A673 (cell line): ENCODE measurements around the gene PTGS1. TPM values are rescaled to one million over a fixed set of nuclear protein-coding genes. Genes with fewer than 3 reads are reported as not detected.

Source experiments
- BruUV-seq: library from RNA; stranded (reverse); fragments of 400-500 nt; replicated peaks from 2 replicates; lab custom pipeline; 2021; lab: Mats Ljungman, UMichigan
- CTCF ChIA-PET: fragments of 300-600 bp; sonication (Branson Sonifier 250); formaldehyde crosslinking; loops from one replicate; lab custom pipeline; 2022; ENCODE audit warnings: antibody characterized with exemption; lab: Charles Lee
- POLR2A ChIA-PET: fragments of 300-600 bp; sonication (Branson Sonifier 250); formaldehyde crosslinking; loops from one replicate; lab custom pipeline; 2022; ENCODE audit warnings: antibody characterized with exemption; ENCODE audit not compliant: low non-redundant PET; lab: Charles Lee
- DNase-seq: peaks from one replicate; pipeline ENCODE4 v3.0.0-alpha.2; 2015; ENCODE audit warnings: low spot score
- H3K27ac ChIP-seq: fragments of 200-600 bp; sonication (generic); 2 replicates; pipeline ENCODE4 v1.5.1; 2016; ENCODE audit warnings: mixed run types, low read depth, mild to moderate bottlenecking, mixed read lengths, antibody characterized with exemption, low read length; ENCODE audit not compliant: poor library complexity, severe bottlenecking
- H3K27me3 ChIP-seq: fragments of 200-600 bp; sonication (generic); replicated peaks from 2 replicates; pipeline ENCODE4 v1.6.1; 2017; ENCODE audit warnings: mixed run types, low read depth, mild to moderate bottlenecking, mixed read lengths, antibody characterized with exemption, low read length; ENCODE audit not compliant: insufficient read depth, poor library complexity
- H3K36me3 ChIP-seq: fragments of 200-600 bp; sonication (generic); 2 replicates; pipeline ENCODE4 v1.6.1; 2016; ENCODE audit warnings: mixed run types, mild to moderate bottlenecking, mixed read lengths, antibody characterized with exemption, low read length; ENCODE audit not compliant: insufficient read depth, poor library complexity, severe bottlenecking
- H3K4me1 ChIP-seq: fragments of 200-600 bp; sonication (generic); 2 replicates; pipeline ENCODE4 v1.6.1; 2017; ENCODE audit warnings: mixed run types, mild to moderate bottlenecking, mixed read lengths, antibody characterized with exemption, low read length; ENCODE audit not compliant: insufficient read depth, poor library complexity, severe bottlenecking
- H3K4me3 ChIP-seq: fragments of 200-600 bp; sonication (generic); 2 replicates; pipeline ENCODE4 v1.5.1; 2016; ENCODE audit warnings: low read depth, mixed run types, mild to moderate bottlenecking, mixed read lengths, low read length; ENCODE audit not compliant: poor library complexity, severe bottlenecking
- H3K9me3 ChIP-seq: fragments of 200-600 bp; sonication (generic); 2 replicates; pipeline ENCODE4 v1.6.1; 2016; ENCODE audit warnings: mixed run types, low read depth, mild to moderate bottlenecking, mixed read lengths, antibody characterized with exemption, low read length; ENCODE audit not compliant: poor library complexity, severe bottlenecking
- EZH2 ChIP-seq: fragments of 200-600 bp; sonication (generic); IDR thresholded peaks from 2 replicates; pipeline ENCODE4 v1.6.1; 2017; ENCODE audit warnings: borderline replicate concordance, low read depth, mild to moderate bottlenecking, mixed read lengths, antibody characterized with exemption, low read length; ENCODE audit not compliant: poor library complexity, severe bottlenecking
- intact Hi-C: fragments of 100-400 bp; cut with micrococcal nuclease; formaldehyde crosslinking; loops from one replicate; pipeline ENCODE4 v1.10.0; 2022; ENCODE audit not compliant: unreplicated experiment
- total RNA-seq: library from RNA; stranded (reverse); gene quantifications from 2 replicates; pipeline ENCODE4 v1.2.3, GENCODE V29; 2021
- TF ChIP-seq, protein P1 (sequence below): fragments of 300-800, 200-600 bp; sonication (generic); conservative IDR thresholded peaks from 2 replicates; pipeline ENCODE4 v1.5.1; 2017; ENCODE audit warnings: low read depth, mild to moderate bottlenecking, antibody characterized with exemption, low read length, moderate library complexity, mixed read lengths

Gene PTGS1
- total RNA-seq, 1 experiment from 2014 or later = not detected

DNA sequence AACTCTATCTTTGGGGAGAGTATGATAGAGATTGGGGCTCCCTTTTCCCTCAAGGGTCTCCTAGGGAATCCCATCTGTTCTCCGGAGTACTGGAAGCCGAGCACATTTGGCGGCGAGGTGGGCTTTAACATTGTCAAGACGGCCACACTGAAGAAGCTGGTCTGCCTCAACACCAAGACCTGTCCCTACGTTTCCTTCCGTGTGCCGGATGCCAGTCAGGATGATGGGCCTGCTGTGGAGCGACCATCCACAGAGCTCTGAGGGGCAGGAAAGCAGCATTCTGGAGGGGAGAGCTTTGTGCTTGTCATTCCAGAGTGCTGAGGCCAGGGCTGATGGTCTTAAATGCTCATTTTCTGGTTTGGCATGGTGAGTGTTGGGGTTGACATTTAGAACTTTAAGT, 21.5 kb downstream of the PTGS1 start:
- no peak overlapping the region for H3K4me3 ChIP-seq
- POLR2A ChIA-PET = no interaction called here
- BruUV-seq = no TSS peak
- TF ChIP-seq EZH2 = no peak
- TF ChIP-seq, protein P1, sequence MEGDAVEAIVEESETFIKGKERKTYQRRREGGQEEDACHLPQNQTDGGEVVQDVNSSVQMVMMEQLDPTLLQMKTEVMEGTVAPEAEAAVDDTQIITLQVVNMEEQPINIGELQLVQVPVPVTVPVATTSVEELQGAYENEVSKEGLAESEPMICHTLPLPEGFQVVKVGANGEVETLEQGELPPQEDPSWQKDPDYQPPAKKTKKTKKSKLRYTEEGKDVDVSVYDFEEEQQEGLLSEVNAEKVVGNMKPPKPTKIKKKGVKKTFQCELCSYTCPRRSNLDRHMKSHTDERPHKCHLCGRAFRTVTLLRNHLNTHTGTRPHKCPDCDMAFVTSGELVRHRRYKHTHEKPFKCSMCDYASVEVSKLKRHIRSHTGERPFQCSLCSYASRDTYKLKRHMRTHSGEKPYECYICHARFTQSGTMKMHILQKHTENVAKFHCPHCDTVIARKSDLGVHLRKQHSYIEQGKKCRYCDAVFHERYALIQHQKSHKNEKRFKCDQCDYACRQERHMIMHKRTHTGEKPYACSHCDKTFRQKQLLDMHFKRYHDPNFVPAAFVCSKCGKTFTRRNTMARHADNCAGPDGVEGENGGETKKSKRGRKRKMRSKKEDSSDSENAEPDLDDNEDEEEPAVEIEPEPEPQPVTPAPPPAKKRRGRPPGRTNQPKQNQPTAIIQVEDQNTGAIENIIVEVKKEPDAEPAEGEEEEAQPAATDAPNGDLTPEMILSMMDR = no peak
- H3K4me1 ChIP-seq = no peaks in the 10 kb centered on the region
- H3K27me3 ChIP-seq = peaks cover 17% of the 10 kb centered on the region
- no peaks in the 10 kb centered on the region for H3K9me3 ChIP-seq
- CTCF ChIA-PET = no interaction called here
- DNase-seq = no peak
- intact Hi-C loops = no loop called here
- H3K36me3 ChIP-seq = no peaks in the 10 kb centered on the region
- no peak overlapping the region for H3K27ac ChIP-seq

DNA sequence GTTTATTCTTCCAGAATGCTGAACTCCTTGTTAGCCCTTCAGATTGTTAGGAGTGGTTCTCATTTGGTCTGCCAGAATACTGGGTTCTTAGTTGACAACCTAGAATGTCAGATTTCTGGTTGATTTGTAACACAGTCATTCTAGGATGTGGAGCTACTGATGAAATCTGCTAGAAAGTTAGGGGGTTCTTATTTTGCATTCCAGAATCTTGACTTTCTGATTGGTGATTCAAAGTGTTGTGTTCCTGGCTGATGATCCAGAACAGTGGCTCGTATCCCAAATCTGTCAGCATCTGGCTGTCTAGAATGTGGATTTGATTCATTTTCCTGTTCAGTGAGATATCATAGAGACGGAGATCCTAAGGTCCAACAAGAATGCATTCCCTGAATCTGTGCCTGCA, 21.9 kb downstream of the PTGS1 start:
- BruUV-seq = no TSS peak
- H3K27ac ChIP-seq = no peak overlapping the region
- TF ChIP-seq EZH2 = no peak
- TF ChIP-seq, protein P1 = no peak
- H3K27me3 ChIP-seq = peaks cover 17% of the 10 kb centered on the region
- no peak overlapping the region for H3K4me3 ChIP-seq
- H3K9me3 ChIP-seq = no peaks in the 10 kb centered on the region
- DNase-seq = no peak
- no peaks in the 10 kb centered on the region for H3K36me3 ChIP-seq
- H3K4me1 ChIP-seq = no peaks in the 10 kb centered on the region
- ChIA-PET POLR2A (no interaction called here), CTCF (no interaction called here)
- intact Hi-C loops = no loop called here

DNA sequence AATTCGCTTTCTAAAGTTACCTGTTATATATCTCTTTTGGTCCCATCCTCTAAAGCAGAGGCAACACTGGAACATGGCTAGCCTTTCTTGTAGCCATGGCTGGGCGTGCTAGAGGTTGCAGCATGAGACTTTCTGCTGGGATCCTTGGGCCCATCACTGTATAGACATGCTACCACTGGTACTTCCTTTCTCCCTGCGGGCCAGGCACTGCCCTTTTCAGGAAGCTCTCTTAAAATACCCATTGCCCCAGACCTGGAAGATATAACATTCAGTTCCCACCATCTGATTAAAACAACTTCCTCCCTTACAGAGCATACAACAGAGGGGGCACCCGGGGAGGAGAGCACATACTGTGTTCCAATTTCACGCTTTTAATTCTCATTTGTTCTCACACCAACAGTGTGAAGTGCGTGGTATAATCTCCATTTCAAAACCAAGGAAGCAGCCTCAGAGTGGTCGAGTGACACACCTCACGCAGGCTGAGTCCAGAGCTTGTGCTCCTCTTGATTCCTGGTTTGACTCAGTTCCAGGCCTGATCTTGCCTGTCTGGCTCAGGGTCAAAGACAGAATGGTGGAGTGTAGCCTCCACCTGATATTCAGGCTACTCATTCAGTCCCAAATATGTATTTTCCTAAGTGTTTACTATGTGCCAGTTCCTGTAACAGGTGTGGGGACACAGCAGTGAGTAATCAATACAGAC, 22.6 kb downstream of the PTGS1 start:
- Histone ChIP-seq H3K27ac (no peak overlapping the region), H3K36me3 (no peaks in the 10 kb centered on the region), H3K9me3 (no peaks in the 10 kb centered on the region), H3K27me3 (peaks cover 17% of the 10 kb centered on the region), H3K4me1 (no peaks in the 10 kb centered on the region), H3K4me3 (no peak overlapping the region)
- TF ChIP-seq, protein P1 = no peak
- intact Hi-C loops = no loop called here
- ChIA-PET POLR2A (no interaction called here), CTCF (no interaction called here)
- BruUV-seq = no TSS peak
- peak; percentile 17 for DNase-seq
